PC-9 (cell line): ENCODE data around the gene MTCL1. TPM values are rescaled to one million over a fixed set of nuclear protein-coding genes. Genes with fewer than 3 reads are reported as not detected.

Experiments used
- BruUV-seq: library from RNA; stranded (reverse); fragments of 400-500 nt; replicated peaks from 2 replicates; lab custom pipeline; 2021; lab: Mats Ljungman, UMichigan
- CTCF ChIA-PET: fragments of 300-600 bp; sonication (Branson Sonifier 250); formaldehyde crosslinking; loops from one replicate; lab custom pipeline; 2022; ENCODE audit warnings: antibody characterized with exemption; lab: Charles Lee
- POLR2A ChIA-PET: fragments of 300-600 bp; sonication (Branson Sonifier 250); formaldehyde crosslinking; loops from one replicate; lab custom pipeline; 2022; ENCODE audit warnings: antibody characterized with exemption; ENCODE audit not compliant: unreplicated experiment; lab: Charles Lee
- DNase-seq, 2 experiments: peaks; one replicate each; pipeline versions ENCODE4 v3.0.0 to v3.0.0-alpha.2; 2015 to 2022; ENCODE audit warnings: mixed read lengths in 1 of 2
- H2AFZ ChIP-seq: fragments of 200-600 bp; sonication (generic); 2 replicates; pipeline ENCODE4 v1.8.1; 2017; ENCODE audit warnings: antibody characterized with exemption
- H3F3A ChIP-seq: fragments of 200-600 bp; sonication (generic); 2 replicates; pipeline ENCODE4 v1.8.1; 2017; ENCODE audit warnings: antibody characterized with exemption, mild to moderate bottlenecking, low read depth; ENCODE audit not compliant: insufficient read depth
- H3K27ac ChIP-seq: fragments of 200-600 bp; sonication (generic); 2 replicates; pipeline ENCODE4 v1.6.1; 2016; ENCODE audit warnings: mixed run types
- H3K27me3 ChIP-seq: fragments of 200-600 bp; sonication (generic); 2 replicates; pipeline ENCODE4 v1.6.1; 2016; ENCODE audit warnings: low read depth, mixed run types; ENCODE audit not compliant: insufficient read depth
- H3K36me3 ChIP-seq: fragments of 200-600 bp; sonication (generic); 2 replicates; pipeline ENCODE4 v1.6.1; 2016; ENCODE audit warnings: low read depth, mixed run types
- H3K4me1 ChIP-seq: fragments of 200-600 bp; sonication (generic); replicated peaks from 2 replicates; pipeline ENCODE4 v1.6.1; 2016; ENCODE audit warnings: mixed run types; ENCODE audit not compliant: insufficient read depth
- H3K4me2 ChIP-seq: fragments of 200-600 bp; sonication (generic); 2 replicates; pipeline ENCODE4 v1.6.1; 2017; ENCODE audit warnings: mixed run types
- H3K4me3 ChIP-seq: fragments of 200-600 bp; sonication (generic); 2 replicates; pipeline ENCODE4 v1.6.1; 2016; ENCODE audit warnings: mixed run types
- H3K79me2 ChIP-seq: fragments of 200-600 bp; sonication (generic); 2 replicates; pipeline ENCODE4 v1.6.1; 2017; ENCODE audit warnings: low read depth, mixed run types
- H3K9me2 ChIP-seq: fragments of 200-600 bp; sonication (generic); 2 replicates; pipeline ENCODE4 v1.8.1; 2017; ENCODE audit warnings: mild to moderate bottlenecking; ENCODE audit not compliant: insufficient read depth
- H3K9me3 ChIP-seq: fragments of 200-600 bp; sonication (generic); 2 replicates; pipeline ENCODE4 v1.8.1; 2016; ENCODE audit warnings: low read depth; ENCODE audit not compliant: insufficient read depth
- H4K20me1 ChIP-seq: fragments of 200-600 bp; sonication (generic); 2 replicates; pipeline ENCODE4 v1.8.1; 2017; ENCODE audit not compliant: insufficient read depth
- CTCF ChIP-seq: fragments of 200-600 bp; sonication (generic); conservative IDR thresholded peaks from 2 replicates; pipeline ENCODE4 v1.6.1; 2017; ENCODE audit warnings: mixed run types, antibody characterized with exemption, mild to moderate bottlenecking, moderate library complexity
- EZH2 ChIP-seq: fragments of 200-600 bp; sonication (generic); IDR thresholded peaks from 2 replicates; pipeline ENCODE4 v1.8.0; 2017; ENCODE audit warnings: antibody characterized with exemption, low read depth
- intact Hi-C: fragments of 100-400 bp; cut with micrococcal nuclease; formaldehyde crosslinking; loops from one replicate; pipeline ENCODE4 v1.10.0; 2022; ENCODE audit not compliant: unreplicated experiment
- total RNA-seq: library from RNA; stranded (reverse); gene quantifications from 2 replicates; pipeline ENCODE4 v1.2.3, GENCODE V29; 2021

MTCL1 gene
- total RNA-seq, 1 experiment from 2014 or later, result 29.6 TPM

- Histone ChIP-seq H3K36me3 (no peaks in the 10 kb centered on the region), H3F3A (no peaks in the 10 kb centered on the region), H4K20me1 (no peaks in the 10 kb centered on the region), H3K9me3 (no peaks in the 10 kb centered on the region), H3K27ac (no peak overlapping the region), H3K4me2 (no peak overlapping the region), H3K27me3 (no peaks in the 10 kb centered on the region), H3K79me2 (no peaks in the 10 kb centered on the region), H2AFZ (no peak overlapping the region), H3K4me3 (no peak overlapping the region), H3K9me2 (no peaks in the 10 kb centered on the region), H3K4me1 (no peaks in the 10 kb centered on the region)
- no peak for TF ChIP-seq EZH2
- TF ChIP-seq CTCF, result no peak
- BruUV-seq, result no TSS peak
- intact Hi-C loops, result no loop called here
- CTCF ChIA-PET, result no interaction called here
- POLR2A ChIA-PET, result no interaction called here
- no peak for DNase-seq
Observed at GRCh38 chr18:8831531-8831930, 126.2 kb downstream of the MTCL1 start.

DNA sequence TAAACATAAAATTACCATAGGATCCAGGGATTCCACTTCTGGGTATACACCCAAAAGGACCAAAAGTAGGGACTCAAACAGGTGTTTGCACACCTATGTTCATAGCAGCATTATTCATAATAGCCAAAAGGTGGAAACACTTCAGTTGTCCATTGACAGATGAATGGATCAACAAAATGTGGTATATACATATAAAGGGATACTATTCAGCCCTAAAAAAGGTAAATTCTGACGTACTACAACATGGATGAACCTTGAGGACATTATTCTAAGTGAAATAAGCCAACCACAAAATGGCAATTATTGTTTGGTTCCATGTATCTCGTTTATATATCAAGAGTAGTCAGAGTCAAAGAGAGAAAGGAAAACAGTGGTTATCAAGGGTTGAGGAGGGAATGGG, 128.1 kb downstream of the MTCL1 start:
- no peak overlapping the region for H2AFZ ChIP-seq
- H3K4me3 ChIP-seq, result no peak overlapping the region
- no peak for TF ChIP-seq EZH2
- intact Hi-C loops, result no loop called here
- no peaks in the 10 kb centered on the region for H4K20me1 ChIP-seq
- DNase-seq, result no peak
- no peaks in the 10 kb centered on the region for H3K36me3 ChIP-seq
- H3K79me2 ChIP-seq, result no peaks in the 10 kb centered on the region
- H3K9me2 ChIP-seq, result no peaks in the 10 kb centered on the region
- POLR2A ChIA-PET, result no interaction called here
- no peak overlapping the region for H3K4me2 ChIP-seq
- BruUV-seq, result no TSS peak
- no peak overlapping the region for H3K27ac ChIP-seq
- H3F3A ChIP-seq, result no peaks in the 10 kb centered on the region
- CTCF ChIA-PET, result no interaction called here
- H3K4me1 ChIP-seq, result no peaks in the 10 kb centered on the region
- no peaks in the 10 kb centered on the region for H3K27me3 ChIP-seq
- no peaks in the 10 kb centered on the region for H3K9me3 ChIP-seq

GRCh38 chr18:8834881-8835280, 129.5 kb downstream of the MTCL1 start:
- intact Hi-C loops, result no loop called here
- Histone ChIP-seq H3K36me3 (no peaks in the 10 kb centered on the region), H4K20me1 (no peaks in the 10 kb centered on the region), H3K4me2 (no peak overlapping the region), H3K9me2 (no peaks in the 10 kb centered on the region), H3F3A (no peaks in the 10 kb centered on the region), H3K9me3 (no peaks in the 10 kb centered on the region), H3K4me1 (no peaks in the 10 kb centered on the region), H2AFZ (no peak overlapping the region), H3K27ac (no peak overlapping the region), H3K79me2 (no peaks in the 10 kb centered on the region), H3K27me3 (no peaks in the 10 kb centered on the region), H3K4me3 (no peak overlapping the region)
- BruUV-seq, result no TSS peak
- ChIA-PET CTCF (no interaction called here), POLR2A (no interaction called here)
- TF ChIP-seq EZH2, result no peak
- no peak for TF ChIP-seq CTCF
- no peak for DNase-seq

DNA sequence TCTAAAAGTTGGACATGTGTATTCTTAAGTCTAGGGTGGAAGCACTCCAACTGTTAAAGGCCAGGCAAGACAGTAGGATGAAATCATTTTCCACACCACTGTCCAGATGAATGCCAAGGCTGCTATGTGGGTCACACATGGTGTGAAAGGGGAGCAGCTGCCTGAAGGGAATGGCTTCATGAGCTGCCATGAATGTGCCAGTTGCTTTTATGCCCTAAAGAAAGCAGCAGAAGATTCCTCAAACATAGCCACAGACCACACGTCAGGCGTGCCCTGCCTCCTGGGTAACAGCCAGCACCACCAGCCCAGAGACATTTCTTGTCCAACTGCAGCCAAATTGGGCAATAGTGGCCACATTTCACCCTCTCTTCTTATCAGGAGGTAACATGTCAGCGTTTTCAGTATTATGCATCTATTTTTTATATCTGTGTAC, 130.2 kb downstream of the MTCL1 start:
- Histone ChIP-seq H3K4me3 (no peak overlapping the region), H2AFZ (no peak overlapping the region), H3K27me3 (no peaks in the 10 kb centered on the region), H3K4me2 (no peak overlapping the region), H3K36me3 (no peaks in the 10 kb centered on the region), H3F3A (no peaks in the 10 kb centered on the region), H3K27ac (no peak overlapping the region), H3K9me3 (no peaks in the 10 kb centered on the region), H3K4me1 (no peaks in the 10 kb centered on the region), H3K79me2 (no peaks in the 10 kb centered on the region), H3K9me2 (no peaks in the 10 kb centered on the region), H4K20me1 (no peaks in the 10 kb centered on the region)
- ChIA-PET POLR2A (no interaction called here), CTCF (no interaction called here)
- intact Hi-C loops, result no loop called here
- no peak for DNase-seq
- no TSS peak for BruUV-seq
- TF ChIP-seq EZH2 (no peak), CTCF (no peak)
